ENCODE data around the gene SLAIN2.

DNA sequence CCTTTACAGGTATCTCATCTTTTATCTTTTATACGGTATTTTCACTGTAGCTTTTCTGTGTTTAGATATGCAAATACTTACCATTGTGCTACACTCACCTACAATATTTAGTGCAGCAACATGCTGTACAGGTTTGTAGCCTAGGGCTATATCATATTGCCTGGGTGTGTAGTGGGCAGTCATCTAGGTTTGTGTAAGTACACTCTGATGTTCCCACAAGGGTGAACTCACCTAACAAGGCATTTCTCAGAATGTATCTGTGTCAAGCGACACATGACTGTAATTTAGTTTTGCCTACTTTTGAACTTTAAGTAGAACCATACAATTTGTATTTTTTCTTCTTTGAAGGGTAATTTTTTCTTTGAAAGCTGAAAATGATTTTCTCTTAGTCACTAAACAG lies 87.6 kb downstream of the SLAIN2 start:
- no peak for TF ChIP-seq GATA2 (IDR thresholded peaks at IDR 0.05; ENCODE audit: low read depth, low read length)
- no peak for TF ChIP-seq GATA3 (IDR thresholded peaks at IDR 0.05; ENCODE audit: low read depth, low read length)
